MM.1S (cell line): ENCODE measurements around the gene PSTPIP1.

ENCODE experiments used
- DNase-seq: peaks from one replicate; pipeline ENCODE4 v3.0.0-alpha.2; 2015
- H2AFZ ChIP-seq: fragments of 300-600 bp; sonication (generic); 2 replicates; pipeline ENCODE4 v1.6.0; 2016; ENCODE audit warnings: antibody characterized with exemption, low read length
- H3F3A ChIP-seq: fragments of 300-600 bp; sonication (generic); 2 replicates; pipeline ENCODE4 v1.6.1; 2016; ENCODE audit warnings: mild to moderate bottlenecking, antibody characterized with exemption, low read length, moderate library complexity, mixed read lengths; ENCODE audit not compliant: insufficient read depth
- H3K27ac ChIP-seq: fragments of 300-600 bp; sonication (generic); 2 replicates; pipeline ENCODE4 v1.5.1; 2016; ENCODE audit warnings: mild to moderate bottlenecking, low read length
- H3K27me3 ChIP-seq: fragments of 300-600 bp; sonication (generic); replicated peaks from 2 replicates; pipeline ENCODE4 v1.6.0; 2016; ENCODE audit warnings: low read length; ENCODE audit not compliant: insufficient read depth
- H3K36me3 ChIP-seq: fragments of 300-600 bp; sonication (generic); replicated peaks from 2 replicates; pipeline ENCODE4 v1.6.1; 2016; ENCODE audit warnings: mild to moderate bottlenecking, low read length, mixed read lengths; ENCODE audit not compliant: insufficient read depth
- H3K4me1 ChIP-seq: fragments of 300-600 bp; sonication (generic); 2 replicates; pipeline ENCODE4 v1.6.1; 2016; ENCODE audit warnings: low read length, mixed read lengths
- H3K4me2 ChIP-seq: fragments of 300-600 bp; sonication (generic); 2 replicates; pipeline ENCODE4 v1.6.0; 2016; ENCODE audit warnings: low read depth, low read length
- H3K4me3 ChIP-seq: fragments of 300-600 bp; sonication (generic); 2 replicates; pipeline ENCODE4 v1.5.1; 2016; ENCODE audit warnings: low read length, mixed read lengths
- H3K79me2 ChIP-seq: fragments of 300-600 bp; sonication (generic); 2 replicates; pipeline ENCODE4 v1.6.1; 2016; ENCODE audit warnings: mixed run types, low read length, mixed read lengths
- H3K9ac ChIP-seq: fragments of 300-600 bp; sonication (generic); 2 replicates; pipeline ENCODE4 v1.6.1; 2016; ENCODE audit warnings: low read length, mixed read lengths
- H3K9me2 ChIP-seq: fragments of 300-600 bp; sonication (generic); replicated peaks from 2 replicates; pipeline ENCODE4 v1.6.1; 2016; ENCODE audit warnings: mild to moderate bottlenecking, low read length, mixed read lengths; ENCODE audit not compliant: insufficient read depth
- H3K9me3 ChIP-seq: fragments of 300-600 bp; sonication (generic); replicated peaks from 2 replicates; pipeline ENCODE4 v1.6.1; 2016; ENCODE audit warnings: mild to moderate bottlenecking, low read length, mixed read lengths; ENCODE audit not compliant: insufficient read depth
- H4K20me1 ChIP-seq: fragments of 300-600 bp; sonication (generic); 2 replicates; pipeline ENCODE4 v1.6.1; 2016; ENCODE audit warnings: mild to moderate bottlenecking, low read length, moderate library complexity, mixed read lengths; ENCODE audit not compliant: insufficient read depth
- EZH2 ChIP-seq: fragments of 300-600 bp; sonication (generic); optimal IDR thresholded peaks from 2 replicates; pipeline ENCODE3; 2017; ENCODE audit warnings: low read depth, mild to moderate bottlenecking, antibody characterized with exemption, low read length, mixed read lengths
- EZH2phosphoT487 ChIP-seq: fragments of 300-600 bp; sonication (generic); IDR thresholded peaks from 2 replicates; pipeline ENCODE4 v1.6.1; 2018; ENCODE audit warnings: antibody characterized with exemption, low read length
- TF ChIP-seq, protein P1 (sequence below): fragments of 300-600 bp; sonication (generic); IDR thresholded peaks from 2 replicates; pipeline ENCODE4 v1.5.1; 2016; ENCODE audit warnings: antibody characterized with exemption, low read length, mixed read lengths

Gene PSTPIP1

DNA sequence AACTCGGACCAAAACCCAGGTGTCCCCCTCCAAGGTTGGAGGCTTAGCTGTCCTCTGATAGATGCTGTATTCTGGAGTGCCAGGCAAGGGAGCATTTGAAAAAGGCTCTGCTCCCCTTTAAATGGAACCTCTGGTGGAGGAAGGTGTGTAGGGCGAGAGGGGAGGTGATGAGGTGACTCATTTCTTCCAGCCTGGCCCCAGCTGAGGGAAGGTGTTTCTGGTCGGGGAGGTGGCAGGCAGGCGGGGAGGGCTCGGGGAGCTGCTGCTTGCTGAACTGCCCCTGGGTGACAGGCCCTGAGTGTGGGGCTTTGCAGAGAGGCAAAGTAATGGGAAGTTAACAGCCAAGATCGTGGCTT, 18.8 kb downstream of the PSTPIP1 start:
- no peaks in the 10 kb centered on the region for H3K36me3 ChIP-seq
- no peak overlapping the region for H3K9ac ChIP-seq
- TF ChIP-seq, protein P1, sequence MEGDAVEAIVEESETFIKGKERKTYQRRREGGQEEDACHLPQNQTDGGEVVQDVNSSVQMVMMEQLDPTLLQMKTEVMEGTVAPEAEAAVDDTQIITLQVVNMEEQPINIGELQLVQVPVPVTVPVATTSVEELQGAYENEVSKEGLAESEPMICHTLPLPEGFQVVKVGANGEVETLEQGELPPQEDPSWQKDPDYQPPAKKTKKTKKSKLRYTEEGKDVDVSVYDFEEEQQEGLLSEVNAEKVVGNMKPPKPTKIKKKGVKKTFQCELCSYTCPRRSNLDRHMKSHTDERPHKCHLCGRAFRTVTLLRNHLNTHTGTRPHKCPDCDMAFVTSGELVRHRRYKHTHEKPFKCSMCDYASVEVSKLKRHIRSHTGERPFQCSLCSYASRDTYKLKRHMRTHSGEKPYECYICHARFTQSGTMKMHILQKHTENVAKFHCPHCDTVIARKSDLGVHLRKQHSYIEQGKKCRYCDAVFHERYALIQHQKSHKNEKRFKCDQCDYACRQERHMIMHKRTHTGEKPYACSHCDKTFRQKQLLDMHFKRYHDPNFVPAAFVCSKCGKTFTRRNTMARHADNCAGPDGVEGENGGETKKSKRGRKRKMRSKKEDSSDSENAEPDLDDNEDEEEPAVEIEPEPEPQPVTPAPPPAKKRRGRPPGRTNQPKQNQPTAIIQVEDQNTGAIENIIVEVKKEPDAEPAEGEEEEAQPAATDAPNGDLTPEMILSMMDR, result no peak
- TF ChIP-seq EZH2phosphoT487 (no peak), EZH2 (no peak)
- H3F3A ChIP-seq, result no peaks in the 10 kb centered on the region
- no peak overlapping the region for H3K4me3 ChIP-seq
- H3K79me2 ChIP-seq, result no peaks in the 10 kb centered on the region
- H2AFZ ChIP-seq, result no peak overlapping the region
- H3K27ac ChIP-seq, result no peak overlapping the region
- H3K9me3 ChIP-seq, result no peaks in the 10 kb centered on the region
- H3K4me2 ChIP-seq, result no peak overlapping the region
- H4K20me1 ChIP-seq, result no peaks in the 10 kb centered on the region
- H3K27me3 ChIP-seq, result no peaks in the 10 kb centered on the region
- no peak for DNase-seq
- no peaks in the 10 kb centered on the region for H3K9me2 ChIP-seq
- H3K4me1 ChIP-seq, result no peaks in the 10 kb centered on the region

DNA sequence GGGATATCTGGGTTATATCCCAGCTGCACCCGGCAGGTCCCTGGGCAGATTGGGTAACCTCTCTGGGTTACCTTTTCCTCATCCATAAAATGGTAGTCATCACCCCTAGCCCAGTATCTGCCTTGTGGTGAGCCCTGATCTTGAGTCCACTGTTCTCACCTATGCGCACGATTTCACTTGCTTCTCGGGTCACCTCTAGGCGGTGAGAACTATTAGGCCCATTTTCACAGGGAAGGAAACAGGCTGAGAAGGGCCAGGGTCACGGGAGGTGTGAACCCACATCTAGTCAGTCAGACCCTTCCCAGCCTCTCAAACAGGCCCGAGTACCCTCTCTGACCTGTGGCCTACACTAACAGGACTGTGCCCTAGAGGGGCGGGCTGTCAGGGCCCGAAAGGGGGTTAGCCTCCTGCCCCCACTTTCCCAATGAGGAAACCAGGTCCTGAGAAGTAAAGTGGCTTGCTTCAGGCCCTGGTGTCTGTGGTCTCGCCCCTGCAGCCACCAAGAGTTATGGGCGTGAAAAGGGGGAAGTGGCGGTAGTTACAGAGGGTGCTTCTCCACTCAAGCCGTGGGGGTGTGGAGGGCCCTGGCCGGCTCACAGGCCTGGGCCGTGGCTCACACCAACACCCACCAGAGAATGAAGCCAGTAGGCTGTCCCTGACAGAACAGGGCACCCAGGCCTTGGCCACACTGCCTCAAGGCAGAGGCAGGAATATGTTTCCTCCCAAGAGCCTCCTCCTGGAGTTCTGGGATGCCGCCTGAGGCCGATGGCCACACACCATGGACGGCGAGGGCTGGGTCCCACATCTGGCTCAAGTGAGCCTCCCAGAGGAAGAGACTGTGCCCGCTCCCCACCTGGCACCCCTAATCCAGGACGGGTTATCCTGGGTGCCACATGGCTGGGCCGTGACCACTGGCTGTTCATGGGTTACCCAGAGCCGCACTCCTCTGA, 19.5 kb downstream of the PSTPIP1 start:
- DNase-seq, result no peak
- Histone ChIP-seq H3K9me2 (no peaks in the 10 kb centered on the region), H2AFZ (no peak overlapping the region), H3K4me2 (no peak overlapping the region), H3K36me3 (no peaks in the 10 kb centered on the region), H3F3A (no peaks in the 10 kb centered on the region), H3K9me3 (no peaks in the 10 kb centered on the region), H3K27ac (no peak overlapping the region), H3K27me3 (no peaks in the 10 kb centered on the region), H3K79me2 (no peaks in the 10 kb centered on the region), H4K20me1 (no peaks in the 10 kb centered on the region), H3K4me3 (no peak overlapping the region), H3K9ac (no peak overlapping the region), H3K4me1 (no peaks in the 10 kb centered on the region)
- TF ChIP-seq, protein P1, result no peak
- TF ChIP-seq EZH2 (no peak), EZH2phosphoT487 (no peak)

DNA sequence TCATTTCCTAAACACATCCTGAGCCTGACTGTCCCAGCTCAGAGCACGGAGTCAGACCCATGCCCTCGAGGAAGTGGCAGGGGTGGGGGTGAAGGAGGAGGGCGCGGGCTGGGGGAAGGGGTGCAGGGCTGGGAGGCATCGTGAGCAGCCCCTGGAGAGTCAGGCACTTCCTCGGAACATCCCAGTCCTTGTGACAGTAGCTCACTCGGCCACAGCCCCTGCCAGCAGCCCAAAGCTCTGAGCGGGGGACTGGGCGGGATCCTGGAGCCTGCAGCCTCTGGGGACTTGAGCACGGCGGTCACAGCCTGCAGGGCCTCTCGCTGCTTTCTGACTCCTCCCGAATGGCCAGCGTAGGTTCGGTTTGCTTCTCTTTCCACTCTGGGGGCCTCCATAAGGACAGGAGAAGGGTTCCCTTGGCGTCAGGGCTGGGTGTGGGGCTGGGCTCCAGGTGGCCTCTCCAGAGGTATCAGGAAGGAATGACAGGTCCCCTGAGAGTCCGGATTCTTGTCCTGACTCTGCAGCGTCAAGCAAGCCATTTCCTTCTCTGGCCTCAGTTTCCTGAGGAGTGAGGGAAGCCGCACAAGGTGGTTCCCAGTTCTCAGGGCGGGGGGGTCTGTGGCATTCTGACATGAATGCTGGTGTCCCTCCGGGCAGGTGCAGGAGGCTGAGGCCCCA, 20.9 kb downstream of the PSTPIP1 start:
- Histone ChIP-seq H3K27me3 (no peaks in the 10 kb centered on the region), H3K27ac (no peak overlapping the region), H3K9ac (no peak overlapping the region), H3F3A (0 out of 2 replicates have a peak, but pooled peaks cover 4% of the 10 kb centered on the region), H3K4me3 (no peak overlapping the region), H3K36me3 (no peaks in the 10 kb centered on the region), H3K4me2 (no peak overlapping the region), H3K9me2 (no peaks in the 10 kb centered on the region), H2AFZ (no peak overlapping the region), H4K20me1 (no peaks in the 10 kb centered on the region), H3K79me2 (no peaks in the 10 kb centered on the region), H3K9me3 (no peaks in the 10 kb centered on the region), H3K4me1 (peaks cover 4% of the 10 kb centered on the region)
- TF ChIP-seq, protein P1, result no peak
- TF ChIP-seq EZH2phosphoT487, result no peak
- no peak for TF ChIP-seq EZH2
- no peak for DNase-seq
